Measurements from ENCODE around the gene TDRD9.

DNA sequence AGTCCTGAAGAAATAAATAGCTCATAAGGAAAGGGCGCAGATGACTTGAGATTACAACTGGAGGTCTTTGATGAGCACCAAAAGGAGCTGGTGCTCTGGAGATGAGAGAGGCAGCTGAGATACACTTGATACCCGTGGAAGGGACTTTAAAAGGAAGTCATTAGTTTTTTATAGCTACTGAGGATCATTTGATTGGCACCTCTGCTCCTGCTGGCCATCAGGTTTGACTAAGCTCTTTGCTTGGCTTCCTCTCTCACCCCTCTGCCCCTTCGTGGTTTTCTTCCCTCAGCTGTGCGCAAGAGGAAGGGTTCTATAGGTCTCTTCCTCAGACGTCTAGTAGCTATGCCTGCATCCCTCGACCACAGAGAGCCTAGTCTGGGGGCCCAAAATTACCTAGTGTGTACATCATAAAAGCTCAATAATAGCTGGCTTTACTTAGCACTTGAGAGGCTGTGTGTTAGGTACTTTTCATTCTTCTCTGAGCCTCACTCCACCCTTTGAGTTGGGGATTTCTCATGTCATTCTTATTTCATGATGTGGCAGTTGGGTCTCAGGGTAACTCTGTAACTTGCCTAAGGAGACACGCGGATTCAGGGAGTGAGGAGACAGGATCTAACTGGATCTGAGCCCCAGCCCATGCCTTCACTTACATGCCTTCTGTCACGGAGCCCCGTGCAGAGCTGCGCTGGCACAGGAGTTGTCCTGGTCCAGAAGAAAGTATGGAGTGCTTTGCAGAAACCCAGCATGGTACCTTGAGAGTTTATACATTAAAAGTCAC is 88.8 kb downstream of the TDRD9 start:
- TF ChIP-seq, protein P1, sequence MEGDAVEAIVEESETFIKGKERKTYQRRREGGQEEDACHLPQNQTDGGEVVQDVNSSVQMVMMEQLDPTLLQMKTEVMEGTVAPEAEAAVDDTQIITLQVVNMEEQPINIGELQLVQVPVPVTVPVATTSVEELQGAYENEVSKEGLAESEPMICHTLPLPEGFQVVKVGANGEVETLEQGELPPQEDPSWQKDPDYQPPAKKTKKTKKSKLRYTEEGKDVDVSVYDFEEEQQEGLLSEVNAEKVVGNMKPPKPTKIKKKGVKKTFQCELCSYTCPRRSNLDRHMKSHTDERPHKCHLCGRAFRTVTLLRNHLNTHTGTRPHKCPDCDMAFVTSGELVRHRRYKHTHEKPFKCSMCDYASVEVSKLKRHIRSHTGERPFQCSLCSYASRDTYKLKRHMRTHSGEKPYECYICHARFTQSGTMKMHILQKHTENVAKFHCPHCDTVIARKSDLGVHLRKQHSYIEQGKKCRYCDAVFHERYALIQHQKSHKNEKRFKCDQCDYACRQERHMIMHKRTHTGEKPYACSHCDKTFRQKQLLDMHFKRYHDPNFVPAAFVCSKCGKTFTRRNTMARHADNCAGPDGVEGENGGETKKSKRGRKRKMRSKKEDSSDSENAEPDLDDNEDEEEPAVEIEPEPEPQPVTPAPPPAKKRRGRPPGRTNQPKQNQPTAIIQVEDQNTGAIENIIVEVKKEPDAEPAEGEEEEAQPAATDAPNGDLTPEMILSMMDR (IDR thresholded peaks at IDR 0.05): no peak
- TF ChIP-seq POLR2A (IDR thresholded peaks at IDR 0.05) (no peak), POLR2AphosphoS5 (IDR thresholded peaks at IDR 0.05) (no peak)

All from breast epithelium (tissue), 3 donors.